ENCODE results near the gene NACC1.

GRCh38 chr19:13154911-13155471, 36.9 kb downstream of the NACC1 start:
- peak in 1 of 2 donors; percentile 21 for TF ChIP-seq POLR2A (IDR thresholded peaks at IDR 0.05)
- peak in 2 of 6 experiments; percentile 11 to 23 for TF ChIP-seq CTCF (IDR thresholded peaks at IDR 0.05)

Data from adrenal gland (tissue), 5 donors.